T47D (cell line): Measurements from ENCODE around the gene ZNF280C.

Experiments
- DNase-seq, 2 experiments: peaks; one replicate each; pipeline versions ENCODE4 v3.0.0 to v3.0.0-alpha.2; 2011 to 2012; ENCODE audit warnings: low read depth in 1 of 2, low spot score in 1 of 2
- JUND ChIP-seq: IDR thresholded peaks from 2 replicates; pipeline ENCODE4 v1.6.1; 2012; ENCODE audit warnings: low read depth
- in situ Hi-C: cut with HindIII; loops from 2 replicates; pipeline ENCODE4 v1.10.0; 2016; ENCODE audit warnings: low sequenced_read_pairs, low pct_unique_long_range_greater_than_20kb

ZNF280C gene

GRCh38 chrX:130268449-130269170 lies at the start of gene ZNF280C:
Gene ZNF280C (minus strand): TSS chrX:130268899. CDS start chrX:130260449, 8,450 bp downstream.
- DNase-seq, result peak; percentile 40 to 94
- TF ChIP-seq JUND, result no peak
- in situ Hi-C loops, result no loop called here

DNA sequence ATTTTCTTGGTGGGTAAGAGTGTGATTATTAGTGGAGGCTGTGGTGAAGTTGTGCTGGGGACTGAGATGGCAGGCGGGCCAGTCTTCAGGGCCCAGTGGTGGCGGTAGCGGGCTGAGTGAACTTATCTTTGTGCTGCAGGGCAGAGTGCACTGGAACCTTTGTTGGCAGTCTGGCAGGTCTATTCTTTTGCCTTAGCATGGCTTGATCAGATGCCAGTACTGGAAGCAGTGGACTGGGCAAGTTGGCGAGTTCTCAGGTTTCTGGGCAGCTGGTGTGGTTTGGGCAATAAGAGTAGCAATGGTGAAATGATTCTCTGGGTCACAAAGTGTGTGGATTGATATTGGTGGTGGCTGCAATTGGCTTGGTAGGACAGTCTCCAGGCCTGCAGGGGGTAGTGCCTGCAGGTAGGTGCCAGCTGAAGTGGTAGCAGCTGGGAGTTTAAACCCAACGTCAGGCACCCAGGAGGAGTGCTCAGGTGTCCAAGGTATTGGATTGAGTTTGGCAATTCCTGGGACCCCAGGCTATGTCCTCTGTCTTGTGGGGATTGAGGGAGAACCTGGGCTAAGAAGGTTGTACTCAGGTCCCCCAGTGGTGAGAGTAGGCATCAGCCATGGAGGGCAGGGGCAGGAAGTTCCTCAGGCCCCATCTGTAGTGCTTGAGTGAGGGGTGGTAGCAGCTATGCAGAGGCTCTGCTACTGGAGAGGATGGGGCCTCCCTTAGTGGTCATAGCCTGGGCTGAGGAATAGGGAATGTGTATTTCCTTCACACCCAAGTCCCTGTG lies 36.1 kb upstream of the ZNF280C start:
- DNase-seq, result no peak
- in situ Hi-C loops, result no loop called here

GRCh38 chrX:130301977-130302376 lies 33.3 kb upstream of the ZNF280C start:
- in situ Hi-C loops, result no loop called here
- TF ChIP-seq JUND, result no peak
- no peak for DNase-seq

More for the DNA sequence above, 36.1 kb upstream of the ZNF280C start:
- TF ChIP-seq JUND, result no peak

GRCh38 chrX:130301405-130301804 lies 32.7 kb upstream of the ZNF280C start:
- no peak for DNase-seq
- TF ChIP-seq JUND, result no peak
- in situ Hi-C loops, result no loop called here

DNA sequence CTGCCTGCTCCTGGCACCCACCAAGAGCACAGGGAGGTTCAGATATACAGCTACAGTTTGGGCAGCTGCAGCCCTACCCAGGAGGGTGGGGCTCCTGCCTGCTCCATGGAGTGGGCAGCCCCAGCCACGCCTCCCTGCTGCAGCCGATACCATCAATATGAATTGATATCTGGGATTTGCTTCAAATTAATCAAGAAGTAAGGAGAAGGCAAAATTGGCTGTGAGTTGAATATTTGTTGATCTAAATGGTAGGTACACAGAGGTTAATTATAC lies 31.2 kb upstream of the ZNF280C start:
- no peak for DNase-seq
- in situ Hi-C loops, result no loop called here

DNA sequence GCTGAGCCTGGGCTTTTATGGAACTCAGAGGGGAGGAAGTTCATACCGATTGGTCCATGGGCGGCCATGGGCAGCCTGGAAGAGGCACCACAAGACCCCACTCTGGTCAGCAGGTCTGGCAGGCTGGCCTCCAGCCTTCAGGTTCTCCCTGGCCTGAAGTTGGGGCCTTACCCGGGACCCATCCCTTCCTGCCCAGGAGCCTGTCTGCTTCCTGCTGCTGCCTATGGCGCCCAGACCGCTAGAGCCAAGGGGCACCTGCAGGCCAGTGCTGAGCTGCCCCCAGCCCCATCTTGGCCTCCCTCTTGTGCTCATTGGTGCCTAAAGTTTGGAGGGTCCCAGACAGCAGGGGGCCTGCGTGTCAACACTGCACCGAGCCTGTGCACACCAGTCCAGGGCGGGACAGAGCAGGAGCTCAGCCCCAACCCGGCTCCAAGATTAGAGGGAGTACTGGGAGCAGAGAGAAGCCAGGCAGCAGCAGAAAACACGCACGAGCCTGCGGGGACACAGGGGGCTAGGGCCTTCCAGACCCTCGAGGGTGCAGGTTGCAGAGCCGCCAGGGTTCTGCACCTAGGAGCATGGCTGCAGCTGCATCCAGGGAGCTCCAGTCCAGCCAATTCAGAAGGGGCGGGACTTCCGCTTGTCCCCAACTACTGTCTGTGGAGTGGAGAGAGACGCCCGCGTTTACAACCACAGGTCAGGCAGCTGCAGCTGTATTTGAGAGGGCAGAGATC lies 30.7 kb upstream of the ZNF280C start:
- DNase-seq, result no peak
- TF ChIP-seq JUND, result no peak
- in situ Hi-C loops, result no loop called here

More for the DNA sequence above, 31.2 kb upstream of the ZNF280C start:
- TF ChIP-seq JUND, result no peak

DNA sequence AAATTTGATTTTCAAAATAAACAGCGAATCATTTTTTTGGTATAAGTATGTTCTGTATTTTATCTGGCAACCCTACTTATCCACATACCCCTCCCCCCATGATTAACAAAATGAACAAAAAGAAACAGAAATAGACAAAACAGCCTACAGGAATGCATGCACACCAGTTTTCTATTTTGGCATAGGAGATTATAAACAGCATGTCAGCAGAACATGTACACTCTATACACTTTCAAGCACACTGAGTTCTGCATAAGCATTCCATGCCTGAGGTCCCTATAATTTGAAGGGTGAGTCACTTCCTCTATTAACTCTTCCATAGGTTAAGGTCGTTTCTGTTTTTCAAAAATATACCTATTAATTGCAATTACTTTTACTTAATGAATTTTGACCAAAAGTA lies 28.0 kb upstream of the ZNF280C start:
- no peak for DNase-seq
- in situ Hi-C loops, result no loop called here
- TF ChIP-seq JUND, result no peak

GRCh38 chrX:130296297-130296678 lies 27.6 kb upstream of the ZNF280C start:
- no peak for TF ChIP-seq JUND
- DNase-seq, result no peak
- in situ Hi-C loops, result no loop called here

- TF ChIP-seq JUND, result no peak
- no peak for DNase-seq
- in situ Hi-C loops, result no loop called here
These were observed 27.0 kb upstream of the ZNF280C start for GRCh38 chrX:130295519-130296296.

DNA sequence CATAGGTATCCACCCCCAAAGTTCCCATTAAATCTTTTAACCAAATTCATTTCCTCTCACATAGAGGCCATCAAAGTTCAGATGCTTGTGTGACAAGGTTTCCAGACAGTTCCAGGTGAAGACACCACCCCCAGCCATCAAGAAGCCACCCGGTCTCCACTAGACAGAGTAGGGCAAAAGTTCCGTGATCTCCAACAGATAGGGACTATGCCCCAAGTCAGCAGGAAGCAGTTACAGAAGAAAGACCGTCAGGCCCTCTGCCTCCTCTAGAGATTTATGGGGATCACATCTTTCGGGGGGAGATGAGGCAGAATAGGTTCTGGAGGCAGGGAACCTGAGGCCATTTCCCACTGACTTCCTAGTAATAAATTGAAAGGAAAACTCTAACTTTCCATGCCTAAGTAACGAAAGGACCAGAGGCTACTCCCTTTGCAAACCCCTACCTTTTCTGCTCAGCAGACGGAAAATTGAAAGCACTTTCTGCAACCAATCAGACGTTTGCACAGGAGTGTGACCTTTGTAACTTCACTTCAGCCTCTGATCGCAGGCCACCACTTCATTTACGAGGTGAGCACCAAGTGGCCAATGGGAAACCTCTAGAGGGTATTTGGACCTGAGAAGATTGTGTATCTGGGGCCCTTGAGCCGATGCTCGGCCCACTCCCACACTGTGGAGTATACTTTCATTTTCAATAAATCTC lies 18.5 kb upstream of the ZNF280C start:
- no peak for TF ChIP-seq JUND
- no peak for DNase-seq
- in situ Hi-C loops, result no loop called here

GRCh38 chrX:130285710-130286109 lies 17.0 kb upstream of the ZNF280C start:
- in situ Hi-C loops, result no loop called here
- DNase-seq, result peak in 1 of 2 experiments; percentile 31
- no peak for TF ChIP-seq JUND
